ENCODE measurements around the gene WNT11.

The WNT11 gene

GRCh38 chr11:76242004-76242779, 35.9 kb upstream of the WNT11 start:
- TF ChIP-seq GATA2 (IDR thresholded peaks at IDR 0.05; ENCODE audit: low read depth, low read length) (no peak), GATA3 (IDR thresholded peaks at IDR 0.05; ENCODE audit: low read depth, low read length) (no peak)

- TF ChIP-seq GATA3 (IDR thresholded peaks at IDR 0.05; ENCODE audit: low read depth, low read length) (no peak), GATA2 (IDR thresholded peaks at IDR 0.05; ENCODE audit: low read depth, low read length) (no peak)
Observed at GRCh38 chr11:76241243-76242000, 35.1 kb upstream of the WNT11 start.

- TF ChIP-seq GATA2 (IDR thresholded peaks at IDR 0.05; ENCODE audit: low read depth, low read length) (no peak), GATA3 (IDR thresholded peaks at IDR 0.05; ENCODE audit: low read depth, low read length) (no peak)
Observed at GRCh38 chr11:76240666-76241065, 34.4 kb upstream of the WNT11 start.

- TF ChIP-seq GATA2 (IDR thresholded peaks at IDR 0.05; ENCODE audit: low read depth, low read length) = no peak
- TF ChIP-seq GATA3 (IDR thresholded peaks at IDR 0.05; ENCODE audit: low read depth, low read length) = no peak
Observed at GRCh38 chr11:76240161-76240540, 33.8 kb upstream of the WNT11 start.

GRCh38 chr11:76239483-76240160, 33.3 kb upstream of the WNT11 start:
- TF ChIP-seq GATA3 (IDR thresholded peaks at IDR 0.05; ENCODE audit: low read depth, low read length) = no peak
- TF ChIP-seq GATA2 (IDR thresholded peaks at IDR 0.05; ENCODE audit: low read depth, low read length) = no peak

- TF ChIP-seq GATA3 (IDR thresholded peaks at IDR 0.05; ENCODE audit: low read depth, low read length) = no peak
- no peak for TF ChIP-seq GATA2 (IDR thresholded peaks at IDR 0.05; ENCODE audit: low read depth, low read length)
Observed at GRCh38 chr11:76238551-76238950, 32.2 kb upstream of the WNT11 start.

- TF ChIP-seq GATA3 (IDR thresholded peaks at IDR 0.05; ENCODE audit: low read depth, low read length) (no peak), GATA2 (IDR thresholded peaks at IDR 0.05; ENCODE audit: low read depth, low read length) (no peak)
Observed at GRCh38 chr11:76237914-76238313, 31.6 kb upstream of the WNT11 start.

- no peak for TF ChIP-seq GATA2 (IDR thresholded peaks at IDR 0.05; ENCODE audit: low read depth, low read length)
- TF ChIP-seq GATA3 (IDR thresholded peaks at IDR 0.05; ENCODE audit: low read depth, low read length) = no peak
Observed at GRCh38 chr11:76237000-76237649, 30.8 kb upstream of the WNT11 start.

GRCh38 chr11:76236092-76236999, 30.0 kb upstream of the WNT11 start:
- no peak for TF ChIP-seq GATA3 (IDR thresholded peaks at IDR 0.05; ENCODE audit: low read depth, low read length)
- no peak for TF ChIP-seq GATA2 (IDR thresholded peaks at IDR 0.05; ENCODE audit: low read depth, low read length)

- TF ChIP-seq GATA2 (IDR thresholded peaks at IDR 0.05; ENCODE audit: low read depth, low read length) (no peak; the same call in 1 of the 2 replicates), GATA3 (IDR thresholded peaks at IDR 0.05; ENCODE audit: low read depth, low read length) (no peak)
Observed at GRCh38 chr11:76235233-76236091, 29.2 kb upstream of the WNT11 start.

- TF ChIP-seq GATA3 (IDR thresholded peaks at IDR 0.05; ENCODE audit: low read depth, low read length) (no peak), GATA2 (IDR thresholded peaks at IDR 0.05; ENCODE audit: low read depth, low read length) (no peak)
Observed at GRCh38 chr11:76234416-76235232, 28.3 kb upstream of the WNT11 start.
